ENCODE results near the gene C2CD4C. TPM values are rescaled to one million over a fixed set of nuclear protein-coding genes. Genes with fewer than 3 reads are reported as not detected.

C2CD4C gene
- total RNA-seq, 1 donor from 2014 or later: 6.7 TPM

DNA sequence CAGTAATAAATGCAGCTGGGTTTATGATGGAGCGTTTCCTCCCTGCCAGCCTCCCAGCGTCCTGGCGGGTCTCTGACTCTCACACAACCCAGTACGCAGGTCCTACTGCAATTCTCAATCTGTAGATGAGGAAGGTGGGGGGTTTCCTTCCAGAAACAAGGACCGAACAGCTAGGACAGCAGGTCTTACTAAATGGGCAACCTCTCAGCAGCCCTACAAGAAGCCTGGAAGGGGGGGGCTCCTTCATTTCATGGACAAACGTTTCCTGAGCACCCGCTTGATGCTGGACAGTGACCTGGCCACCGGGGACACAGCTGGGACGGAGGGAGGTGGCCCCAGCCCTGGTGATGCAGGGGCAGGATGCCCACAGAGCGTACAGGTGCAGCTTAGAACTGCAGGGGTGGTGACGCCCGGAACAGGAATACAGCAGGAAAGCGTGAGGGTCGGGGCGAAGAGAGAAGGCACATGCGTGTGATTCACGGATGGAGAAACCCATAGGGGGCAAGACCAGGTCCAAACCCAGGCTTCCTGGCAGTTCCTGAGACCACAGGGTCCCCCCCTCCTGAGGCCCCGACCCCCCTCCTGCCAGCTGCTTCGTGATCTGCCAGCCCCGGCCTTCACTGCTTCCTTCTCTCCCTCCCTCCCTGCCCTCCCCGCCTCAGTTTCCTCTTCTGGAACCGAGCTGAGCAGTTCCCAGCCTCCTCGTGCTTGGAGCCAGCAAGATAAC, 732 bp upstream of the C2CD4C start:
- TF ChIP-seq, protein P1, sequence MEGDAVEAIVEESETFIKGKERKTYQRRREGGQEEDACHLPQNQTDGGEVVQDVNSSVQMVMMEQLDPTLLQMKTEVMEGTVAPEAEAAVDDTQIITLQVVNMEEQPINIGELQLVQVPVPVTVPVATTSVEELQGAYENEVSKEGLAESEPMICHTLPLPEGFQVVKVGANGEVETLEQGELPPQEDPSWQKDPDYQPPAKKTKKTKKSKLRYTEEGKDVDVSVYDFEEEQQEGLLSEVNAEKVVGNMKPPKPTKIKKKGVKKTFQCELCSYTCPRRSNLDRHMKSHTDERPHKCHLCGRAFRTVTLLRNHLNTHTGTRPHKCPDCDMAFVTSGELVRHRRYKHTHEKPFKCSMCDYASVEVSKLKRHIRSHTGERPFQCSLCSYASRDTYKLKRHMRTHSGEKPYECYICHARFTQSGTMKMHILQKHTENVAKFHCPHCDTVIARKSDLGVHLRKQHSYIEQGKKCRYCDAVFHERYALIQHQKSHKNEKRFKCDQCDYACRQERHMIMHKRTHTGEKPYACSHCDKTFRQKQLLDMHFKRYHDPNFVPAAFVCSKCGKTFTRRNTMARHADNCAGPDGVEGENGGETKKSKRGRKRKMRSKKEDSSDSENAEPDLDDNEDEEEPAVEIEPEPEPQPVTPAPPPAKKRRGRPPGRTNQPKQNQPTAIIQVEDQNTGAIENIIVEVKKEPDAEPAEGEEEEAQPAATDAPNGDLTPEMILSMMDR (conservative IDR thresholded peaks at IDR 0.05): no peak
- Mint-ChIP-seq H3K27me3 (ENCODE audit: low read depth) (peaks cover 23% of the 10 kb centered on the region), H3K4me3 (peak overlapping the region; percentile 91), H3K27ac (ENCODE audit: unreplicated experiment) (no peak overlapping the region), H3K36me3 (ENCODE audit: low read depth) (no peaks in the 10 kb centered on the region), H3K9me3 (no peaks in the 10 kb centered on the region), H3K4me1 (peaks cover 11% of the 10 kb centered on the region)
- no peak for DNase-seq (ENCODE audit: low read depth, low spot score)

DNA sequence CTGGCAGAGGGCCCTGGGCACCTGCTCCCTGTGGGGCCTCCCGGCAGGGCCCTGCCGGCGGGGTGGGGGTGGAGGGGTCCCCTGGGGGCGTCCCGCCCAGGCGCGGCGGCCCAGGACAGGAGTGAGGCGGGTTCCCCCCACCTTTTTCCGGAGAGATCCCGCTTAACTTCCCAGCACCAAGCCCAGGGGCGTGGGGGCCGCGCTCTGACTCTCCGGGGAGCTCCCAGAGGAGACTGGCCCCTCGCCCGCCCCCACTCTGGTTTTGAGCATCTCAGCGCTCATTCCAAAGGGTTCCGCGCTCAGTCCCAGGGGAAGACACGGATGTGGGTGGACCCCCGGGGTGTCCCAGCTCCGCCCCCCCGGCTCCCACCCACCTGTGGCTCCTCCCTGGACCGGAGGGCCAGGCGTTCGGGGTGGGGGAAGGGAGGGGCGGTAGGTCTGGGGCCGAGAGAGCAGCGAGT, 476 bp downstream of the C2CD4C start:
- Mint-ChIP-seq H3K4me1 (peaks cover 12% of the 10 kb centered on the region), H3K36me3 (ENCODE audit: low read depth) (no peaks in the 10 kb centered on the region), H3K4me3 (no peak overlapping the region), H3K27me3 (ENCODE audit: low read depth) (peaks cover 23% of the 10 kb centered on the region), H3K27ac (ENCODE audit: unreplicated experiment) (no peak overlapping the region), H3K9me3 (no peaks in the 10 kb centered on the region)
- TF ChIP-seq, protein P1 (conservative IDR thresholded peaks at IDR 0.05): no peak
- DNase-seq (ENCODE audit: low read depth, low spot score): no peak

DNA sequence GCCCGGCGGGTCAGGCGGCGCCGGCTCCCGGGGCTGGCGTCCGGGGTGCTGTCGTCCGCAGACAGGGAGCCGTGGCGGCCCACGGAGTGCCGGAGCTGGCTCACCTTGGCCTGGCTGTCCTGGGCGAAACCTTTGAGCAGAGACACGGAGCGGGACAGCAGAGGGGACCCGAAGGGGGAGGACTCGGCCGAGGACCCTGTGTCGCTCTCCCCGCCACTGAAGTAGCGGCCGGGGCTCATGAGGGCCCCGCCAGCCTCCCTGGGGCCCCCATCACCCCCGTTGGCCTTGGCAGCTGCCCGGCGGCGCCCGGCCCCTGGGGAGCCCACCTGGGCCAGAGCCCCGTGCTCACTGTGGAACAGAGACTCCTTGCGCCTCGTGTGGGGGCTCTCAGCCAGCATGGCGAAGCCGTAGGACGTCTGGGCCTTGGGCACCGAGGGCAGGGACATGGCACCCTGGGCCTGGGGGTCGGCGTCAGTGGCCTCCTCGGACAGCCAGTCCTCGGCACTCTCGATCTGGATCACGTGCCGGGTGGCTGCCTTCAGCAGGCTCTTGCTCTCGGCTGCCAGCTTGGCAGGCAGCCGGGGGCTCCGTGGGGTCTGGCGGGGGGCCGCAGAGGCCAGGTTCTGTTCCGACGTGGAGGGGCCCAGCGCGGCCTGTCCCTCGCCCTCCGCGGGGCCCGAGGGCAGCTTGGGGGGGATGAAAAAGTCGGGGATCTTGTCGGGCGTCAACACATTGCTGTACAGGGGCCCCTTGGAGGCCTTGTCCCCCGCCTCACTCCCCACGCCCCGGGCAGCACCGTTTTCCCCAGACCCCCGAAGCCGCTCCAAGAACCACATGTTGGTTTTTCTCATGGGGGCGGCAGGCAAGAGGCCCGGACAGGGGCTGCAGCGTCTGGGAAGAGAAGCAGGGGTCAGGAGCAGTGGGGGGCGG, 1.2 kb downstream of the C2CD4C start:
- TF ChIP-seq, protein P1 (conservative IDR thresholded peaks at IDR 0.05): no peak
- no peaks in the 10 kb centered on the region for H3K36me3 Mint-ChIP-seq (ENCODE audit: low read depth)

DNA sequence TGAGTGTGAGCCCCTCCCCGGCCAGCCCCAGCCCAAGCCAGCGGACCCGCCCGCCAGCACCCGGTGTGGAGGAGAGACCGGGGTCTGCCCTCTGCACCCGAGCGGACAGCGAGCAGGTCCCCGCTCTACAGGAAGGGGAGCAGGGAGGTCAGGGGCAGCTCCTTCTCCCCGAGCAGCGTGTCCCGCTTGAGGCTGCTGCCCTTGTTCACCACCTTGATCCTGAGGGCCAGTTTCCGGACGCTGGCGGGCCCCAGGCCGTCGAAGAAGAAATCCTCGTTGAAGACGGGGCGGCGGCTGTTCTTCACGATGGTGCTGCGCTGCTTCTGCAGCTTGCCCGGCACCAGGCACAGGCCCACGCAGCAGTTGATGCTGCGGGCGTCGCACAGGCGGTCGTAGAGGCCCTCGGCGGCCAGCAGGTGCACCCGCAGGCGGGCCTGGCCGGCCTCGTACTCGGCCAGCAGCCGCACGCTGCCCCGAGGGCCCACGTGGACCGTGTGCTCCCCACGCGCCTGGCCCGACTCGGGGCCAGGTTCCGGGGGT, 1.9 kb downstream of the C2CD4C start:
- H3K27ac Mint-ChIP-seq (ENCODE audit: unreplicated experiment): no peak overlapping the region
- TF ChIP-seq, protein P1 (conservative IDR thresholded peaks at IDR 0.05): no peak
- no peak for DNase-seq (ENCODE audit: low read depth, low spot score)
- H3K4me3 Mint-ChIP-seq: peak overlapping the region; percentile 34
- H3K4me1 Mint-ChIP-seq: peaks cover 18% of the 10 kb centered on the region
- H3K27me3 Mint-ChIP-seq (ENCODE audit: low read depth): peaks cover 30% of the 10 kb centered on the region
- no peaks in the 10 kb centered on the region for H3K36me3 Mint-ChIP-seq (ENCODE audit: low read depth)
- no peaks in the 10 kb centered on the region for H3K9me3 Mint-ChIP-seq

More for the DNA sequence above, 1.2 kb downstream of the C2CD4C start:
- H3K9me3 Mint-ChIP-seq: no peaks in the 10 kb centered on the region
- H3K27me3 Mint-ChIP-seq (ENCODE audit: low read depth): peaks cover 30% of the 10 kb centered on the region
- no peak overlapping the region for H3K27ac Mint-ChIP-seq (ENCODE audit: unreplicated experiment)
- no peak overlapping the region for H3K4me3 Mint-ChIP-seq
- H3K4me1 Mint-ChIP-seq: peaks cover 18% of the 10 kb centered on the region
- DNase-seq (ENCODE audit: low read depth, low spot score): no peak

DNA sequence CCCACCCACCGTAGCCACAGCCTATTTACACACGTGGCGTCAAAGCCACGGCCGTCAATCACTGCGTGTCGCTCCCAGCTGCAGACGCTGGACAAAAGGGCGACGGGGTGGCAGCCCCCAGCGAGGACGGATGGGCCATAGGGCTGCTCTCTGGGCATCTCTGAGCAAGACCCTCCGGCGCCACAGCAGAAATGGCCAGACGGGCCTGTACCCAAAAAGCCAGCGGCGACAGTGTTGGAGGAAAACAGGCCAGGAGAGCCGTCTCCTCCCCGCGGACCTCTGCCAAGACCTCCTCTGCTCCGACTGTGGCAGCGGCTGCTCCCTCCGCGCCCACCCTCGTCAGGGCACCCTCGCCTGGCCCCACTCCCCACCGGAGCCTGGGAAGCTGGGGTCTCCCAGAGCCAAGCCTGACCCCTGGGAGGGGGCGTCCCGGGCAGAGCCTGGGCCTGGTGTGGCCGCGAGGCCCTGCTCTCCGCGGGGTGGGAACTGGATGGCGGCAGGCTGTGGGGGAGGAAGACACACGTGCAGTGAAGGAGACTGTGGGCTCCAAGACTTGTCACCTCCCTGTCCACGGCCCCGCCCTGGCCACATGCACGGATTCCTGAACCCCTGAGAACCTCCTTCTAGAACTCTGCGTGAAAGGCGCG, 2.7 kb downstream of the C2CD4C start:
- Mint-ChIP-seq H3K36me3 (ENCODE audit: low read depth) (no peaks in the 10 kb centered on the region), H3K4me3 (peak overlapping the region; percentile 68), H3K4me1 (peaks cover 18% of the 10 kb centered on the region), H3K27ac (ENCODE audit: unreplicated experiment) (no peak overlapping the region), H3K9me3 (no peaks in the 10 kb centered on the region), H3K27me3 (ENCODE audit: low read depth) (peaks cover 27% of the 10 kb centered on the region)
- TF ChIP-seq, protein P1 (conservative IDR thresholded peaks at IDR 0.05): no peak
- DNase-seq (ENCODE audit: low read depth, low spot score): no peak
